B cell (primary cell): ENCODE data around the gene TPH2. TPM values are rescaled to one million over a fixed set of nuclear protein-coding genes. Genes with fewer than 3 reads are reported as not detected.

ENCODE experiments used
- ATAC-seq: fragments of 200-7000 bp; cut with Tn5 transposase; one replicate; pipeline ENCODE4 v1.10.0; 2021; ENCODE audit warnings: low read depth, mild to moderate bottlenecking, moderate number of reproducible peaks, moderate library complexity
- CTCF ChIA-PET: fragments of 350-600 bp; sonication (Branson Sonifier 250); formaldehyde crosslinking; loops from one replicate; lab custom pipeline; 2021; ENCODE audit warnings: antibody characterized with exemption, inconsistent platforms; lab: Charles Lee
- POLR2A ChIA-PET: fragments of 350-600 bp; sonication (Branson Sonifier 250); formaldehyde crosslinking; loops from one replicate; lab custom pipeline; 2021; ENCODE audit warnings: antibody characterized with exemption; lab: Charles Lee
- DNase-seq: peaks from one replicate; pipeline ENCODE4 v3.0.0; 2013
- H2AFZ ChIP-seq: 2 replicates; pipeline ENCODE4 v1.6.1; 2012; ENCODE audit warnings: mild to moderate bottlenecking, low read depth, low read length; ENCODE audit not compliant: insufficient read depth, poor library complexity, severe bottlenecking
- H3K27ac ChIP-seq, 2 donors: 1 replicate in 1 of 2; 2 replicates in 1 of 2; pipeline ENCODE4 v1.5.1; 2012 to 2013; ENCODE audit warnings: low read length in 2 of 2, mild to moderate bottlenecking in 2 of 2, moderate library complexity in 1 of 2
- H3K27me3 ChIP-seq, 4 experiments: fragments of 200-600 bp in 1 of 4; sonication (generic) in 1 of 4; replicated peaks in 1 of 4; 1 replicate in 2 of 4; 2 replicates in 2 of 4; pipeline versions ENCODE4 v1.6.1 to v1.7.0; 2013 to 2016; ENCODE audit warnings: low read length in 3 of 4, mild to moderate bottlenecking in 2 of 4, mixed read lengths in 1 of 4, moderate library complexity in 1 of 4; ENCODE audit not compliant: insufficient read depth in 4 of 4, control insufficient read depth in 3 of 4; ENCODE audit errors: control extremely low read depth in 1 of 4
- H3K36me3 ChIP-seq, 2 experiments: replicated peaks in 1 of 2; 1 replicate in 1 of 2; 2 replicates in 1 of 2; pipeline versions ENCODE4 v1.6.1 to v1.7.1; 2013; ENCODE audit warnings: low read length in 1 of 2; ENCODE audit not compliant: insufficient read depth in 2 of 2, control insufficient read depth in 1 of 2; ENCODE audit errors: control extremely low read depth in 1 of 2, extremely low read depth in 1 of 2
- H3K4me1 ChIP-seq, 2 donors: fragments of 200-600 bp in 1 of 2; sonication (generic) in 1 of 2; 1 replicate in 1 of 2; 2 replicates in 1 of 2; pipeline versions ENCODE4 v1.5.1 to v1.6.1; 2013 to 2017; ENCODE audit warnings: low read length in 2 of 2; ENCODE audit not compliant: control insufficient read depth in 2 of 2, insufficient read depth in 2 of 2
- H3K4me2 ChIP-seq: replicated peaks from 2 replicates; pipeline ENCODE3; 2012; ENCODE audit warnings: mild to moderate bottlenecking, low read depth, low read length; ENCODE audit not compliant: poor library complexity, severe bottlenecking
- H3K4me3 ChIP-seq, 5 experiments: fragments of 200-600 bp in 1 of 5; sonication (generic) in 1 of 5; 1 replicate in 3 of 5; 2 replicates in 2 of 5; pipeline versions ENCODE4 v1.5.1 to v1.7.0; 2011 to 2016; ENCODE audit warnings: low read length in 4 of 5, mild to moderate bottlenecking in 4 of 5, low read depth in 2 of 5, control low read depth in 1 of 5, moderate library complexity in 1 of 5; ENCODE audit not compliant: insufficient read depth in 1 of 5; ENCODE audit errors: control extremely low read depth in 1 of 5, extremely low read depth in 1 of 5
- H3K79me2 ChIP-seq: fragments of 200-600 bp; sonication (generic); one replicate; pipeline ENCODE4 v1.6.0; 2016; ENCODE audit warnings: low read length; ENCODE audit not compliant: control insufficient read depth, insufficient read depth
- H3K9ac ChIP-seq: fragments of 200-600 bp; sonication (generic); 2 replicates; pipeline ENCODE4 v1.6.1; 2017; ENCODE audit warnings: mild to moderate bottlenecking, low read length, moderate library complexity
- H3K9me3 ChIP-seq, 3 donors: one replicate each; pipeline versions ENCODE4 v1.6.1 to v1.7.1; 2013; ENCODE audit warnings: low read length in 2 of 3; ENCODE audit not compliant: control insufficient read depth in 2 of 3, insufficient read depth in 1 of 3; ENCODE audit errors: control extremely low read depth in 1 of 3
- H4K20me1 ChIP-seq: 2 replicates; pipeline ENCODE4 v1.6.0; 2012; ENCODE audit warnings: mild to moderate bottlenecking, low read length; ENCODE audit not compliant: insufficient read depth, control insufficient read depth, poor library complexity, severe bottlenecking
- H3K27ac Mint-ChIP-seq: one replicate; pipeline ENCODE4 v1.8.0; 2021; ENCODE audit warnings: mixed read lengths
- H3K27me3 Mint-ChIP-seq: one replicate; pipeline ENCODE4 v1.8.0; 2021; ENCODE audit warnings: mixed read lengths
- H3K4me1 Mint-ChIP-seq: one replicate; pipeline ENCODE4 v1.8.0; 2021; ENCODE audit warnings: mixed read lengths
- H3K4me3 Mint-ChIP-seq: one replicate; pipeline ENCODE4 v1.8.0; 2021; ENCODE audit warnings: mixed read lengths
- H3K9me3 Mint-ChIP-seq: one replicate; pipeline ENCODE4 v1.8.0; 2022; ENCODE audit warnings: mixed read lengths; ENCODE audit not compliant: insufficient read depth
- EZH2 ChIP-seq: IDR thresholded peaks from 2 replicates; pipeline ENCODE4 v1.6.1; 2012; ENCODE audit warnings: borderline replicate concordance, low read depth, mild to moderate bottlenecking, moderate library complexity, low read length; ENCODE audit not compliant: insufficient read depth, poor library complexity, severe bottlenecking
- WGBS: methylation state at CpG from one replicate; pipeline ENCODE4 v1.1.5; 2013; ENCODE audit warnings: missing lambda C conversion rate; ENCODE audit not compliant: insufficient coverage; 5-methylcytosine and 5-hydroxymethylcytosine counted together
- intact Hi-C: fragments of 100-400 bp; cut with micrococcal nuclease; formaldehyde crosslinking; loops from one replicate; pipeline ENCODE4 v1.10.0; 2022
- polyA plus RNA-seq: library from polyadenylated mRNA; depleted of rRNA; stranded (reverse); fragments of >200 nt; gene quantifications from 2 replicates; pipeline ENCODE4 v1.2.3, GENCODE V29; 2012
- total RNA-seq, 2 donors: library from RNA; stranded (reverse); fragments of 120-200 nt in 1 of 2; gene quantifications; 1 replicate in 1 of 2; 2 replicates in 1 of 2; pipeline versions ENCODE4 v1.2.3 to v1.2.4, GENCODE V29; 2013 to 2022
- TF ChIP-seq, protein P1 (sequence below): fragments of 200-600 bp; IDR thresholded peaks from one replicate; pipeline ENCODE4 v1.8.0; 2022; ENCODE audit warnings: antibody characterized with exemption, mild to moderate bottlenecking

Gene TPH2
- total and polyA plus RNA-seq, 2 donors (not counting 1 experiment from before 2014, with no cell fraction given) = not detected

DNA sequence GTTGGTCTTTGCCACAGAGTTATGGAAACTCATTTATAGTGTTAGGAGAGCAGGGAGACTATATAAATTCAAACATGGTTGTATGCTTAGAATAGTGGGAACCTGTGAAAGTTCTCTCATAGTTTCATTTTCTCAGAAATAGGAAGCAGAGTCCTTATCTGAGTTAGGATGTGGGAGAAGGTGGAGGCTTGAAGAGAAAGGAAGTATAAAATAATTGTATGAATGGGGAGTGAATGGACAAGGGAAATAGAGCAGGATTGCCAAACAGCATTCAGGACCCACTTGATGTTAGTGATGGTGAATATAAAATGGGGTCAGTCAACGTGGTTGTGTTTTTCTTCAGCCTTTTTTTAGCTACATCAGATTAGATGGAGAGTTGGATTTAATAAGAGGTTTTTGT lies 34.0 kb upstream of the TPH2 start:
- peaks cover 3% of the 10 kb centered on the region for H3K9me3 Mint-ChIP-seq
- H3K79me2 ChIP-seq = no peaks in the 10 kb centered on the region
- intact Hi-C loops = no loop called here
- no peak overlapping the region for H3K9ac ChIP-seq
- DNase-seq (no peak), ATAC-seq (no peak)
- no peak overlapping the region for H3K4me2 ChIP-seq
- WGBS = no CpG with 5 or more reads among the region's 1 CpG
- H3K27me3 Mint-ChIP-seq = no peaks in the 10 kb centered on the region
- H3K4me3 ChIP-seq = no peak overlapping the region
- H3K4me1 ChIP-seq = no peaks in the 10 kb centered on the region
- peaks cover 0 to 3% (median 0%) of the 10 kb centered on the region in 3 donors for H3K9me3 ChIP-seq
- ChIA-PET POLR2A (no interaction called here), CTCF (no interaction called here)
- H3K27ac ChIP-seq = no peak overlapping the region
- no peak overlapping the region for H3K4me3 Mint-ChIP-seq
- no peaks in the 10 kb centered on the region for H3K27me3 ChIP-seq
- no peak overlapping the region for H2AFZ ChIP-seq
- H3K27ac Mint-ChIP-seq = no peak overlapping the region
- H3K4me1 Mint-ChIP-seq = no peaks in the 10 kb centered on the region
- H3K36me3 ChIP-seq = peaks cover 18 to 52% of the 10 kb centered on the region in 2 experiments
- TF ChIP-seq, protein P1, sequence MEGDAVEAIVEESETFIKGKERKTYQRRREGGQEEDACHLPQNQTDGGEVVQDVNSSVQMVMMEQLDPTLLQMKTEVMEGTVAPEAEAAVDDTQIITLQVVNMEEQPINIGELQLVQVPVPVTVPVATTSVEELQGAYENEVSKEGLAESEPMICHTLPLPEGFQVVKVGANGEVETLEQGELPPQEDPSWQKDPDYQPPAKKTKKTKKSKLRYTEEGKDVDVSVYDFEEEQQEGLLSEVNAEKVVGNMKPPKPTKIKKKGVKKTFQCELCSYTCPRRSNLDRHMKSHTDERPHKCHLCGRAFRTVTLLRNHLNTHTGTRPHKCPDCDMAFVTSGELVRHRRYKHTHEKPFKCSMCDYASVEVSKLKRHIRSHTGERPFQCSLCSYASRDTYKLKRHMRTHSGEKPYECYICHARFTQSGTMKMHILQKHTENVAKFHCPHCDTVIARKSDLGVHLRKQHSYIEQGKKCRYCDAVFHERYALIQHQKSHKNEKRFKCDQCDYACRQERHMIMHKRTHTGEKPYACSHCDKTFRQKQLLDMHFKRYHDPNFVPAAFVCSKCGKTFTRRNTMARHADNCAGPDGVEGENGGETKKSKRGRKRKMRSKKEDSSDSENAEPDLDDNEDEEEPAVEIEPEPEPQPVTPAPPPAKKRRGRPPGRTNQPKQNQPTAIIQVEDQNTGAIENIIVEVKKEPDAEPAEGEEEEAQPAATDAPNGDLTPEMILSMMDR = no peak
- TF ChIP-seq EZH2 = no peak
- no peaks in the 10 kb centered on the region for H4K20me1 ChIP-seq

DNA sequence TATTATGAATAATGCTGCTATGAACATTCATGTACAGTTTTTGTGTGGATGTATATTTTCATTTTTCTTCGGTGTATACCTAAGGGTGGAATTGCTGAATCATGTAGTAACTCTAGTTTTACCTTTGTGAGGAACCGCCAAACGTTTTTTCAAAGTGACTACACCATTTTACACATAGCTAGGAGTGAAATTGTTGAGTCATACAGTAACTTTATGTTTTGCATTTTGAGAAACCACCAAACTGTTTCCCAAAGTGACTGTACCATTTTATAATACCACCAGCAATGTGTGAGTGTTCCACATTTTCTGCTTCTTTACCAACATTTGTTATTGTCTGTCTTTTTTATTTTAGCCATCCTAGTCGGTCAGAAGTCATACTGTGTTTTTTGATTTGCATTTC lies 3.1 kb upstream of the TPH2 start:
- no peak overlapping the region for H3K4me3 Mint-ChIP-seq
- no peak overlapping the region for H3K4me3 ChIP-seq
- H2AFZ ChIP-seq = no peak overlapping the region
- no peak overlapping the region for H3K27ac ChIP-seq
- H4K20me1 ChIP-seq = no peaks in the 10 kb centered on the region
- no peaks in the 10 kb centered on the region for H3K9me3 ChIP-seq
- DNase-seq = no peak
- intact Hi-C loops = no loop called here
- H3K4me2 ChIP-seq = no peak overlapping the region
- no peaks in the 10 kb centered on the region for H3K79me2 ChIP-seq
- H3K9me3 Mint-ChIP-seq = no peaks in the 10 kb centered on the region
- H3K27ac Mint-ChIP-seq = no peak overlapping the region
- POLR2A ChIA-PET = no interaction called here
- no peak overlapping the region for H3K9ac ChIP-seq
- H3K4me1 Mint-ChIP-seq = no peaks in the 10 kb centered on the region
- no peak for ATAC-seq
- H3K27me3 ChIP-seq = peaks cover 0 to 20% (median 6%) of the 10 kb centered on the region in 4 experiments
- no peaks in the 10 kb centered on the region for H3K36me3 ChIP-seq
- 40% methylated on average over 1 of the region's 4 CpGs for WGBS
- H3K27me3 Mint-ChIP-seq = peaks cover 43% of the 10 kb centered on the region
- CTCF ChIA-PET = no interaction called here
- H3K4me1 ChIP-seq = no peaks in the 10 kb centered on the region
- TF ChIP-seq, protein P1 = no peak
- TF ChIP-seq EZH2 = no peak
